Measurements from ENCODE around the gene ATRNL1. TPM values are rescaled to one million over a fixed set of nuclear protein-coding genes. Genes with fewer than 3 reads are reported as not detected.

Gene ATRNL1
- total and polyA plus RNA-seq, 2 of the 8 experiments (the other 6 are each of a cell fraction or from before 2014, with no cell fraction given): 5.1 to 17.6 TPM

GRCh38 chr10:115706026-115706425, 612.9 kb downstream of the ATRNL1 start:
- Histone ChIP-seq H3K27me3 (replicated peaks in 1 of 4; ENCODE audit: control insufficient read depth in 3 of 4, extremely low read depth in 1 of 4, insufficient read depth in 3 of 4, low read length in 3 of 4) (no peaks in the 10 kb centered on the region), H3K27ac (ENCODE audit: low read depth, low read length) (no peak overlapping the region), H2BK20ac (ENCODE audit: low read length) (no peak overlapping the region), H3K56ac (replicated peaks; ENCODE audit: insufficient read length, low read depth, low read length) (no peak overlapping the region), H3K18ac (ENCODE audit: extremely low read depth, low read length) (no peak overlapping the region), H3K79me1 (ENCODE audit: low read depth, low read length) (no peaks in the 10 kb centered on the region), H2AFZ (ENCODE audit: low read length) (no peak overlapping the region), H2AK5ac (ENCODE audit: low read depth, low read length) (no peak overlapping the region), H3K4me2 (ENCODE audit: insufficient read depth in 1 of 2, low read depth in 2 of 2, low read length in 2 of 2) (no peak overlapping the region), H4K20me1 (replicated peaks in 1 of 2; ENCODE audit: control insufficient read depth in 1 of 2, insufficient read depth in 2 of 2, low read length in 2 of 2) (no peaks in the 10 kb centered on the region), H4K5ac (ENCODE audit: insufficient read length, low read depth, low read length) (no peak overlapping the region), H4K8ac (ENCODE audit: extremely low read depth, insufficient read depth, low read length) (no peak overlapping the region), H3K4me3 (ENCODE audit: extremely low read depth in 1 of 4, insufficient read depth in 2 of 4, low read depth in 3 of 4, low read length in 4 of 4) (no peak overlapping the region), H2BK120ac (replicated peaks; ENCODE audit: low read depth, low read length) (no peak overlapping the region), H3K23ac (ENCODE audit: insufficient read length) (no peak overlapping the region), H2BK15ac (ENCODE audit: low read length) (no peak overlapping the region), H3K79me2 (ENCODE audit: control insufficient read depth in 1 of 2, insufficient read depth in 2 of 2, low read length in 2 of 2) (no peaks in the 10 kb centered on the region), H2BK5ac (ENCODE audit: low read depth, low read length) (no peak overlapping the region), H3K9ac (replicated peaks in 1 of 4; ENCODE audit: extremely low read depth in 1 of 4, low read depth in 3 of 4, low read length in 3 of 4) (no peak overlapping the region), H4K91ac (replicated peaks; ENCODE audit: insufficient read length, low read length) (no peak overlapping the region), H3K23me2 (ENCODE audit: low read depth, low read length) (no peaks in the 10 kb centered on the region), H3K4me1 (replicated peaks in 1 of 4; ENCODE audit: control insufficient read depth in 3 of 4, insufficient read depth in 4 of 4, low read length in 3 of 4) (no peaks in the 10 kb centered on the region), H3K14ac (ENCODE audit: insufficient read length) (no peak overlapping the region), H2BK12ac (ENCODE audit: low read depth, low read length) (no peak overlapping the region), H3K36me3 (ENCODE audit: control insufficient read depth in 2 of 4, insufficient read depth in 4 of 4, low read length in 3 of 4) (no peaks in the 10 kb centered on the region), H3K4ac (replicated peaks; ENCODE audit: insufficient read length, low read depth, low read length) (no peak overlapping the region), H3K9me3 (ENCODE audit: insufficient read depth in 2 of 2, low read depth in 1 of 2, low read length in 1 of 2) (no peaks in the 10 kb centered on the region)
- FAIRE-seq: no peak
- TF ChIP-seq MAFK (IDR thresholded peaks at IDR 0.05; ENCODE audit: low read depth, low read length) (no peak), SIX5 (IDR thresholded peaks at IDR 0.05; ENCODE audit: low read depth, low read length) (no peak), SIN3A (conservative IDR thresholded peaks at IDR 0.05 in 1 of 2, IDR thresholded peaks at IDR 0.05 in 1 of 2; ENCODE audit: low read depth in 1 of 2, low read length in 2 of 2) (no peak), ATF2 (IDR thresholded peaks at IDR 0.05; ENCODE audit: low read length) (no peak), ASH2L (IDR thresholded peaks at IDR 0.05; ENCODE audit: low read length) (no peak), JUN (IDR thresholded peaks at IDR 0.05; ENCODE audit: low read depth, low read length) (no peak)
- no peak for DNase-seq (ENCODE audit: low read depth in 1 of 2, low spot score in 2 of 2)
- POLR2A ChIA-PET (ENCODE audit: partially characterized antibody): no interaction called here
- CTCF ChIA-PET (ENCODE audit: partially characterized antibody): interaction anchor here (0.6 to 2.5 kb wide), 16 partner anchors 10 to 667 kb away, joined by 3 to 22 read pairs (median 3); no protein-coding TSS in a partner anchor

All from H1 (cell line).